HFFc6 (cell line): ENCODE measurements around the gene ERAS. TPM values are rescaled to one million over a fixed set of nuclear protein-coding genes. Genes with fewer than 3 reads are reported as not detected.
"Not testable (repeated sequence)": the region's sequence is repeated elsewhere in the genome, so short reads cannot be mapped to it uniquely, and the experiment has no call there.

Experiments
- DNase-seq: peaks from one replicate; pipeline ENCODE4 v3.0.0-alpha.2; 2018
- H3K27ac Mint-ChIP-seq: 2 replicates; pipeline ENCODE4 v1.8.0; 2020; ENCODE audit warnings: mild to moderate bottlenecking, mixed read lengths
- H3K27me3 Mint-ChIP-seq: 2 replicates; pipeline ENCODE4 v1.8.0; 2021; ENCODE audit warnings: mild to moderate bottlenecking, moderate library complexity, mixed read lengths; ENCODE audit not compliant: insufficient read depth
- H3K36me3 Mint-ChIP-seq: 2 replicates; pipeline ENCODE4 v1.8.0; 2021; ENCODE audit warnings: low read depth, mixed read lengths
- H3K4me1 Mint-ChIP-seq: 2 replicates; pipeline ENCODE4 v1.8.0; 2020; ENCODE audit warnings: low read depth, mixed read lengths
- H3K4me3 Mint-ChIP-seq: 2 replicates; pipeline ENCODE4 v1.8.0; 2020; ENCODE audit warnings: mild to moderate bottlenecking, moderate library complexity, mixed read lengths
- H3K9me3 Mint-ChIP-seq: 2 replicates; pipeline ENCODE4 v1.8.0; 2020; ENCODE audit warnings: mild to moderate bottlenecking, mixed read lengths
- CTCF ChIP-seq: fragments of 200-600 bp; sonication (generic); IDR thresholded peaks from 2 replicates; pipeline ENCODE4 v1.5.0; 2021; ENCODE audit warnings: antibody characterized with exemption, mild to moderate bottlenecking
- total RNA-seq, 6 experiments: library from RNA; stranded (reverse); fragmentation: NEBNext Ultra II Directional; extraction: Animal tissue kit (Norgen Biotek cat#: 25700); gene quantifications; 2 replicates in 1 of 6; 3 replicates in 5 of 6; pipeline ENCODE4 v1.2.3, GENCODE V29; 2021

Gene ERAS
- total RNA-seq, 6 experiments from 2014 or later: not detected

- Mint-ChIP-seq H3K4me3 (no peak within 1 kb of the TSS; the same call in 1 of the 2 replicates), H3K9me3 (no peaks in the 10 kb centered on the region), H3K27me3 (peaks cover 31% of the 10 kb centered on the region), H3K27ac (no peak within 1 kb of the TSS), H3K36me3 (no peaks in the 10 kb centered on the region), H3K4me1 (no peaks in the 10 kb centered on the region; the same call in 1 of the 2 replicates)
- no peak for TF ChIP-seq CTCF
- no peak for DNase-seq
These were observed 9.4 kb downstream of the ERAS start, which contains the start of gene PCSK1N for GRCh38 chrX:48835524-48836329. Gene PCSK1N (minus strand): TSS chrX:48835610. CDS start chrX:48835532, 78 bp downstream.

- no peak for TF ChIP-seq CTCF
- Mint-ChIP-seq H3K27me3 (peaks cover 8% of the 10 kb centered on the region; the same call in 1 of the 2 replicates), H3K27ac (no peak overlapping the region), H3K4me3 (no peak overlapping the region), H3K36me3 (no peaks in the 10 kb centered on the region), H3K9me3 (no peaks in the 10 kb centered on the region), H3K4me1 (no peaks in the 10 kb centered on the region; the same call in 1 of the 2 replicates)
- DNase-seq: no peak
These were observed 13.4 kb downstream of the ERAS start for GRCh38 chrX:48839686-48840085.

GRCh38 chrX:48848847-48849246, 22.5 kb downstream of the ERAS start:
- no peak for DNase-seq
- peaks cover 15% of the 10 kb centered on the region for H3K27me3 Mint-ChIP-seq
- H3K27ac Mint-ChIP-seq: no peak overlapping the region
- H3K4me1 Mint-ChIP-seq: no peaks in the 10 kb centered on the region
- no peaks in the 10 kb centered on the region; the same call in 1 of the 2 replicates for H3K36me3 Mint-ChIP-seq
- no peak overlapping the region for H3K4me3 Mint-ChIP-seq
- no peaks in the 10 kb centered on the region for H3K9me3 Mint-ChIP-seq
- no peak for TF ChIP-seq CTCF

- Mint-ChIP-seq H3K27ac (no peak overlapping the region), H3K36me3 (no peaks in the 10 kb centered on the region; the same call in 1 of the 2 replicates), H3K4me3 (no peak overlapping the region), H3K4me1 (peaks cover 6% of the 10 kb centered on the region; the same call in 1 of the 2 replicates), H3K9me3 (no peaks in the 10 kb centered on the region), H3K27me3 (peaks cover 23% of the 10 kb centered on the region)
- no peak for DNase-seq
- no peak for TF ChIP-seq CTCF
These were observed 26.5 kb downstream of the ERAS start for GRCh38 chrX:48852857-48853256.

- peaks cover 23% of the 10 kb centered on the region for H3K27me3 Mint-ChIP-seq
- H3K4me1 Mint-ChIP-seq, DNase-seq, H3K27ac Mint-ChIP-seq, H3K4me3 Mint-ChIP-seq, H3K9me3 Mint-ChIP-seq, H3K36me3 Mint-ChIP-seq: not testable (repeated sequence)
These were observed 27.2 kb downstream of the ERAS start for GRCh38 chrX:48853494-48853893.

- H3K27ac Mint-ChIP-seq, H3K4me1 Mint-ChIP-seq, DNase-seq, H3K4me3 Mint-ChIP-seq, H3K9me3 Mint-ChIP-seq, H3K36me3 Mint-ChIP-seq: not testable (repeated sequence)
- H3K27me3 Mint-ChIP-seq: peaks cover 23% of the 10 kb centered on the region
These were observed 27.9 kb downstream of the ERAS start for GRCh38 chrX:48854121-48854804.
